NCI-H1436 (cell line): Measurements from ENCODE around the gene LDAF1.
"Not testable (repeated sequence)": the region's sequence is repeated elsewhere in the genome, so short reads cannot be mapped to it uniquely, and the experiment has no call there.

Experiments used
- DNase-seq: peaks from one replicate; lab custom pipeline; 2025; lab: John Stamatoyannopoulos, UW

Gene LDAF1

GRCh38 chr16:21158208-21159110 lies at the start of gene LDAF1:
Gene LDAF1, plus strand, starts transcription at chr16:21158674. Its CDS starts 2,509 bp downstream, at chr16:21161183.
- peak; percentile 68 for DNase-seq

GRCh38 chr16:21115551-21115950 lies 42.9 kb upstream of the LDAF1 start:
- DNase-seq, result not testable (repeated sequence)

- DNase-seq, result no peak
These were observed 42.3 kb upstream of the LDAF1 start for GRCh38 chr16:21116148-21116693.

- DNase-seq, result no peak
These were observed 40.9 kb upstream of the LDAF1 start for GRCh38 chr16:21117567-21117966.

- no peak for DNase-seq
These were observed 37.4 kb upstream of the LDAF1 start for GRCh38 chr16:21120976-21121520.

- DNase-seq, result no peak
These were observed 33.3 kb upstream of the LDAF1 start for GRCh38 chr16:21125191-21125590.

- DNase-seq, result no peak
These were observed 32.0 kb upstream of the LDAF1 start for GRCh38 chr16:21126518-21126917.

- no peak for DNase-seq
These were observed 29.5 kb upstream of the LDAF1 start for GRCh38 chr16:21128991-21129390.

GRCh38 chr16:21130811-21131210 lies 27.7 kb upstream of the LDAF1 start:
- DNase-seq, result no peak

- no peak for DNase-seq
These were observed 24.4 kb upstream of the LDAF1 start for GRCh38 chr16:21134053-21134452.

GRCh38 chr16:21145738-21146137 lies 12.7 kb upstream of the LDAF1 start:
- DNase-seq, result no peak

- DNase-seq, result peak; percentile 50
These were observed 8.0 kb upstream of the LDAF1 start, which contains the start of gene DNAH3 for GRCh38 chr16:21150375-21151001. Gene DNAH3, minus strand, starts transcription at chr16:21150846. Its CDS starts 527 bp downstream, at chr16:21150319.

GRCh38 chr16:21152160-21153030 lies 6.1 kb upstream of the LDAF1 start:
- DNase-seq, result not testable (repeated sequence)

GRCh38 chr16:21153124-21153729 lies 5.2 kb upstream of the LDAF1 start:
- DNase-seq, result not testable (repeated sequence)

GRCh38 chr16:21156011-21156410 lies 2.5 kb upstream of the LDAF1 start:
- not testable (repeated sequence) for DNase-seq

- no peak for DNase-seq
These were observed 1.6 kb upstream of the LDAF1 start for GRCh38 chr16:21156767-21157467.

GRCh38 chr16:21157632-21158031 lies 842 bp upstream of the LDAF1 start:
- DNase-seq, result no peak

GRCh38 chr16:21159281-21159951 lies 942 bp downstream of the LDAF1 start:
- DNase-seq, result no peak

GRCh38 chr16:21160276-21160675 lies 1.8 kb downstream of the LDAF1 start:
- no peak for DNase-seq

GRCh38 chr16:21161211-21161610 lies 2.7 kb downstream of the LDAF1 start:
- DNase-seq, result no peak
